SU-DHL-6 (cell line): ENCODE measurements around the gene LCE5A.

Experiments used
- H2AFZ ChIP-seq: fragments of 200-600 bp; sonication (generic); 2 replicates; pipeline ENCODE4 v1.6.1; 2014; ENCODE audit warnings: low read depth, mild to moderate bottlenecking, moderate library complexity, mixed read lengths, antibody characterized with exemption, low read length; ENCODE audit not compliant: severe bottlenecking
- H3F3A ChIP-seq: fragments of 200-600 bp; shearing (Covaris generic); 2 replicates; pipeline ENCODE4 v1.6.0; 2016; ENCODE audit warnings: antibody characterized with exemption, mild to moderate bottlenecking; ENCODE audit not compliant: insufficient read depth
- H3K27ac ChIP-seq: fragments of 200-600 bp; sonication (generic); 2 replicates; pipeline ENCODE4 v1.5.1; 2016; ENCODE audit warnings: low read depth, mild to moderate bottlenecking, low read length, moderate library complexity, mixed read lengths
- H3K27me3 ChIP-seq: fragments of 200-600 bp; sonication (generic), shearing (Covaris generic); 2 replicates; pipeline ENCODE4 v1.6.0; 2014; ENCODE audit warnings: mild to moderate bottlenecking, low read length
- H3K36me3 ChIP-seq: fragments of 200-600 bp; sonication (generic); 2 replicates; pipeline ENCODE4 v1.6.1; 2014; ENCODE audit warnings: mild to moderate bottlenecking, low read length, mixed read lengths
- H3K4me2 ChIP-seq: fragments of 300-600, 200-600 bp; shearing (Covaris generic), sonication (generic); 2 replicates; pipeline ENCODE4 v1.6.0; 2014; ENCODE audit warnings: low read length, low read depth, mild to moderate bottlenecking; ENCODE audit not compliant: poor library complexity, severe bottlenecking
- H3K4me3 ChIP-seq: fragments of 200-600 bp; sonication (generic); 2 replicates; pipeline ENCODE4 v1.5.1; 2014; ENCODE audit warnings: antibody characterized with exemption, low read length, mild to moderate bottlenecking, mixed read lengths; ENCODE audit not compliant: insufficient read depth, poor library complexity, severe bottlenecking
- H3K79me2 ChIP-seq: fragments of 200-600 bp; sonication (generic); 2 replicates; pipeline ENCODE4 v1.6.1; 2014; ENCODE audit warnings: mild to moderate bottlenecking, low read length, moderate library complexity; ENCODE audit not compliant: insufficient read depth
- H3K9ac ChIP-seq: fragments of 200-600 bp; sonication (generic); 2 replicates; pipeline ENCODE4 v1.7.0; 2014; ENCODE audit warnings: mild to moderate bottlenecking, low read length
- H3K9me2 ChIP-seq: fragments of 200-600 bp; sonication (generic); replicated peaks from 2 replicates; pipeline ENCODE4 v1.6.1; 2014; ENCODE audit warnings: low read length; ENCODE audit not compliant: insufficient read depth
- H3K9me3 ChIP-seq: fragments of 200-600 bp; sonication (generic); 2 replicates; pipeline ENCODE4 v1.6.1; 2014; ENCODE audit warnings: low read length, mixed read lengths; ENCODE audit not compliant: insufficient read depth
- H4K20me1 ChIP-seq: fragments of 200-600 bp; sonication (generic); 2 replicates; pipeline ENCODE4 v1.6.1; 2014; ENCODE audit warnings: low read depth, mild to moderate bottlenecking, antibody characterized with exemption, low read length, moderate library complexity, mixed read lengths
- EZH2phosphoT487 ChIP-seq: fragments of 200-600 bp; sonication (generic), shearing (Covaris generic); conservative IDR thresholded peaks from 2 replicates; pipeline ENCODE4 v1.6.1; 2018; ENCODE audit warnings: mild to moderate bottlenecking, antibody characterized with exemption, low read length, moderate library complexity, mixed read lengths
- TF ChIP-seq, protein P1 (sequence below): fragments of 200-600 bp; sonication (generic); IDR thresholded peaks from one replicate; pipeline ENCODE4 v1.5.1; 2017; ENCODE audit warnings: antibody characterized with exemption, mild to moderate bottlenecking, low read length, moderate library complexity; ENCODE audit not compliant: insufficient read depth, poor library complexity, severe bottlenecking

Gene LCE5A

GRCh38 chr1:152511596-152511995 is 993 bp downstream of the LCE5A start:
- no peak overlapping the region for H2AFZ ChIP-seq
- no peaks in the 10 kb centered on the region for H3K9me3 ChIP-seq
- no peak overlapping the region for H3K4me2 ChIP-seq
- no peak overlapping the region for H3K4me3 ChIP-seq
- no peaks in the 10 kb centered on the region for H3K79me2 ChIP-seq
- no peak overlapping the region for H3K9ac ChIP-seq
- TF ChIP-seq, protein P1, sequence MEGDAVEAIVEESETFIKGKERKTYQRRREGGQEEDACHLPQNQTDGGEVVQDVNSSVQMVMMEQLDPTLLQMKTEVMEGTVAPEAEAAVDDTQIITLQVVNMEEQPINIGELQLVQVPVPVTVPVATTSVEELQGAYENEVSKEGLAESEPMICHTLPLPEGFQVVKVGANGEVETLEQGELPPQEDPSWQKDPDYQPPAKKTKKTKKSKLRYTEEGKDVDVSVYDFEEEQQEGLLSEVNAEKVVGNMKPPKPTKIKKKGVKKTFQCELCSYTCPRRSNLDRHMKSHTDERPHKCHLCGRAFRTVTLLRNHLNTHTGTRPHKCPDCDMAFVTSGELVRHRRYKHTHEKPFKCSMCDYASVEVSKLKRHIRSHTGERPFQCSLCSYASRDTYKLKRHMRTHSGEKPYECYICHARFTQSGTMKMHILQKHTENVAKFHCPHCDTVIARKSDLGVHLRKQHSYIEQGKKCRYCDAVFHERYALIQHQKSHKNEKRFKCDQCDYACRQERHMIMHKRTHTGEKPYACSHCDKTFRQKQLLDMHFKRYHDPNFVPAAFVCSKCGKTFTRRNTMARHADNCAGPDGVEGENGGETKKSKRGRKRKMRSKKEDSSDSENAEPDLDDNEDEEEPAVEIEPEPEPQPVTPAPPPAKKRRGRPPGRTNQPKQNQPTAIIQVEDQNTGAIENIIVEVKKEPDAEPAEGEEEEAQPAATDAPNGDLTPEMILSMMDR: no peak
- no peak for TF ChIP-seq EZH2phosphoT487
- H4K20me1 ChIP-seq: no peaks in the 10 kb centered on the region
- H3K27ac ChIP-seq: no peak overlapping the region
- no peaks in the 10 kb centered on the region for H3K36me3 ChIP-seq
- H3F3A ChIP-seq: no peaks in the 10 kb centered on the region
- no peaks in the 10 kb centered on the region for H3K9me2 ChIP-seq
- H3K27me3 ChIP-seq: no peaks in the 10 kb centered on the region

DNA sequence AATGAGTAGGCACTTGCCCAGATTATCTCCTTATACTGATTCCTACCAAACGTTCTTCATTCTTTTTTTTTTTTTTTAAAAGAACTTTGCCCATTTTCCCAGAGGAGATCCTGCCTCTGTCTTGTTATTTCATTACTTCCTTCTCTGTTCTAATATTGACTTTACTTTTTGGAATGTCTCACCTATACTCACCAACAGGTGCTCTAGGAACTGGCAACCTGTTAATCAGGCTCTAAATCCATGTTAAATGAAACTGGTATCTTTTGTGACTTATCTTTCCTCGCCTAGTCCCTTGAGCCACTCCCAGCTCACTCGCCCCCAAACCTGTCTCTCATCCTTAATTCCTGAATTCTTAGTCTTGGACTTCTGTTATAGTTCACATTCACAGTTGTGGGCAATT is 2.5 kb downstream of the LCE5A start:
- H3K4me2 ChIP-seq: no peak overlapping the region
- no peaks in the 10 kb centered on the region for H4K20me1 ChIP-seq
- H3K36me3 ChIP-seq: no peaks in the 10 kb centered on the region
- no peaks in the 10 kb centered on the region for H3F3A ChIP-seq
- H3K9ac ChIP-seq: no peak overlapping the region
- no peak overlapping the region for H2AFZ ChIP-seq
- H3K9me2 ChIP-seq: no peaks in the 10 kb centered on the region
- TF ChIP-seq EZH2phosphoT487: no peak
- TF ChIP-seq, protein P1: no peak
- H3K4me3 ChIP-seq: no peak overlapping the region
- no peaks in the 10 kb centered on the region for H3K9me3 ChIP-seq
- no peaks in the 10 kb centered on the region for H3K27me3 ChIP-seq
- H3K79me2 ChIP-seq: no peaks in the 10 kb centered on the region
- no peak overlapping the region for H3K27ac ChIP-seq

GRCh38 chr1:152514715-152515433 is 4.3 kb downstream of the LCE5A start:
- Histone ChIP-seq H4K20me1 (no peaks in the 10 kb centered on the region), H3K27me3 (no peaks in the 10 kb centered on the region), H3K4me2 (no peak overlapping the region), H2AFZ (no peak overlapping the region), H3K36me3 (no peaks in the 10 kb centered on the region), H3K27ac (no peak overlapping the region), H3F3A (no peaks in the 10 kb centered on the region), H3K9me2 (no peaks in the 10 kb centered on the region), H3K79me2 (no peaks in the 10 kb centered on the region), H3K9ac (no peak overlapping the region), H3K4me3 (no peak overlapping the region), H3K9me3 (no peaks in the 10 kb centered on the region)
- TF ChIP-seq, protein P1: no peak
- no peak for TF ChIP-seq EZH2phosphoT487
